ENCODE results near the gene SLC2A6. TPM values are rescaled to one million over a fixed set of nuclear protein-coding genes. Genes with fewer than 3 reads are reported as not detected.

The SLC2A6 gene
- total RNA-seq, 1 donor = 25.3 TPM

- Histone ChIP-seq H3K4me3 (ENCODE audit: insufficient read depth, low read length) (no peak overlapping the region), H3K36me3 (ENCODE audit: insufficient read depth, low read length) (no peaks in the 10 kb centered on the region), H3K79me2 (ENCODE audit: insufficient read depth, low read length) (no peaks in the 10 kb centered on the region), H3K9me3 (ENCODE audit: low read depth, low read length) (no peaks in the 10 kb centered on the region), H4K20me1 (ENCODE audit: insufficient read depth, low read length) (no peaks in the 10 kb centered on the region), H3K27ac (ENCODE audit: low read depth, low read length) (no peak overlapping the region), H3K27me3 (ENCODE audit: insufficient read depth, low read length) (peaks cover 17% of the 10 kb centered on the region), H3K4me2 (ENCODE audit: insufficient read depth, low read length) (no peak overlapping the region), H3K4me1 (ENCODE audit: insufficient read depth, low read length) (no peaks in the 10 kb centered on the region), H2AFZ (ENCODE audit: low read length) (no peak overlapping the region)
- TF ChIP-seq CTCF (IDR thresholded peaks at IDR 0.05; ENCODE audit: extremely low read depth, low read depth, low read length) = no peak
- peak; percentile 81 for DNase-seq (ENCODE audit: insufficient read length, low spot score, missing footprints)
These were observed 49.7 kb downstream of the SLC2A6 start for GRCh38 chr9:133429214-133429613.

GRCh38 chr9:133428617-133429101 is 50.2 kb downstream of the SLC2A6 start:
- H3K4me1 ChIP-seq (ENCODE audit: insufficient read depth, low read length) = no peaks in the 10 kb centered on the region
- no peak overlapping the region for H3K27ac ChIP-seq (ENCODE audit: low read depth, low read length)
- DNase-seq (ENCODE audit: insufficient read length, low spot score, missing footprints) = peak; percentile 92
- no peaks in the 10 kb centered on the region for H3K79me2 ChIP-seq (ENCODE audit: insufficient read depth, low read length)
- H4K20me1 ChIP-seq (ENCODE audit: insufficient read depth, low read length) = no peaks in the 10 kb centered on the region
- H3K36me3 ChIP-seq (ENCODE audit: insufficient read depth, low read length) = no peaks in the 10 kb centered on the region
- H3K4me3 ChIP-seq (ENCODE audit: insufficient read depth, low read length) = no peak overlapping the region
- H3K9me3 ChIP-seq (ENCODE audit: low read depth, low read length) = no peaks in the 10 kb centered on the region
- TF ChIP-seq CTCF (IDR thresholded peaks at IDR 0.05; ENCODE audit: extremely low read depth, low read depth, low read length) = no peak
- no peak overlapping the region for H3K4me2 ChIP-seq (ENCODE audit: insufficient read depth, low read length)
- H3K27me3 ChIP-seq (ENCODE audit: insufficient read depth, low read length) = peaks cover 17% of the 10 kb centered on the region
- H2AFZ ChIP-seq (ENCODE audit: low read length) = no peak overlapping the region

- DNase-seq (ENCODE audit: insufficient read length, low spot score, missing footprints) = peak; percentile 74
- no peaks in the 10 kb centered on the region for H4K20me1 ChIP-seq (ENCODE audit: insufficient read depth, low read length)
- no peak overlapping the region for H3K4me2 ChIP-seq (ENCODE audit: insufficient read depth, low read length)
- H3K4me1 ChIP-seq (ENCODE audit: insufficient read depth, low read length) = no peaks in the 10 kb centered on the region
- H3K27me3 ChIP-seq (ENCODE audit: insufficient read depth, low read length) = peaks cover 17% of the 10 kb centered on the region
- H2AFZ ChIP-seq (ENCODE audit: low read length) = no peak overlapping the region
- no peaks in the 10 kb centered on the region for H3K36me3 ChIP-seq (ENCODE audit: insufficient read depth, low read length)
- H3K9me3 ChIP-seq (ENCODE audit: low read depth, low read length) = no peaks in the 10 kb centered on the region
- H3K4me3 ChIP-seq (ENCODE audit: insufficient read depth, low read length) = no peak overlapping the region
- no peak overlapping the region for H3K27ac ChIP-seq (ENCODE audit: low read depth, low read length)
- TF ChIP-seq CTCF (IDR thresholded peaks at IDR 0.05; ENCODE audit: extremely low read depth, low read depth, low read length) = no peak
- no peaks in the 10 kb centered on the region for H3K79me2 ChIP-seq (ENCODE audit: insufficient read depth, low read length)
These were observed 51.1 kb downstream of the SLC2A6 start for GRCh38 chr9:133427658-133428348.

- H3K36me3 ChIP-seq (ENCODE audit: insufficient read depth, low read length) = no peaks in the 10 kb centered on the region
- no peaks in the 10 kb centered on the region for H3K4me1 ChIP-seq (ENCODE audit: insufficient read depth, low read length)
- DNase-seq (ENCODE audit: insufficient read length, low spot score, missing footprints) = peak; percentile 56
- no peak overlapping the region for H3K27ac ChIP-seq (ENCODE audit: low read depth, low read length)
- no peaks in the 10 kb centered on the region for H3K9me3 ChIP-seq (ENCODE audit: low read depth, low read length)
- no peaks in the 10 kb centered on the region for H3K79me2 ChIP-seq (ENCODE audit: insufficient read depth, low read length)
- peaks cover 19% of the 10 kb centered on the region for H3K27me3 ChIP-seq (ENCODE audit: insufficient read depth, low read length)
- no peak overlapping the region for H3K4me2 ChIP-seq (ENCODE audit: insufficient read depth, low read length)
- no peak overlapping the region for H3K4me3 ChIP-seq (ENCODE audit: insufficient read depth, low read length)
- no peak overlapping the region for H2AFZ ChIP-seq (ENCODE audit: low read length)
- H4K20me1 ChIP-seq (ENCODE audit: insufficient read depth, low read length) = no peaks in the 10 kb centered on the region
- TF ChIP-seq CTCF (IDR thresholded peaks at IDR 0.05; ENCODE audit: extremely low read depth, low read depth, low read length) = no peak
These were observed 52.9 kb downstream of the SLC2A6 start for GRCh38 chr9:133426011-133426410.
